ENCODE results near the gene FARP1.

- TF ChIP-seq CTCF (IDR thresholded peaks at IDR 0.05) (no peak), POLR2AphosphoS5 (IDR thresholded peaks at IDR 0.05) (no peak), POLR2A (IDR thresholded peaks at IDR 0.05) (no peak), EP300 (IDR thresholded peaks at IDR 0.05) (no peak)
Measured at GRCh38 chr13:98344392-98344791, 201.5 kb downstream of the FARP1 start.

All from suprapubic skin (tissue), 4 donors.